ENCODE data around the gene AGBL3.
"Not testable (repeated sequence)": the region's sequence is repeated elsewhere in the genome, so short reads cannot be mapped to it uniquely, and the experiment has no call there.

AGBL3 gene

GRCh38 chr7:134995239-134996096 is 9.2 kb downstream of the AGBL3 start:
- Histone ChIP-seq H3K36me3 (ENCODE audit: control insufficient read depth, insufficient read depth, low read length) (peaks cover 9% of the 10 kb centered on the region), H3K27me3 (ENCODE audit: control insufficient read depth, insufficient read depth, low read length, poor library complexity, severe bottlenecking) (no peaks in the 10 kb centered on the region), H3K27ac (ENCODE audit: insufficient read depth, low read depth, low read length, poor library complexity, severe bottlenecking) (no peak overlapping the region), H3K4me1 (ENCODE audit: control insufficient read depth, insufficient read depth, low read length) (no peaks in the 10 kb centered on the region), H3K9me3 (ENCODE audit: control insufficient read depth, low read length) (no peaks in the 10 kb centered on the region), H3K4me3 (ENCODE audit: insufficient read depth, low read depth, low read length) (no peak overlapping the region)
- 72 to 91% methylated on average over 5 to 6 of the region's 6 CpGs for WGBS, 2 experiments

GRCh38 chr7:134996097-134996550 is 9.8 kb downstream of the AGBL3 start:
- Histone ChIP-seq H3K27me3 (ENCODE audit: control insufficient read depth, insufficient read depth, low read length, poor library complexity, severe bottlenecking) (no peaks in the 10 kb centered on the region), H3K27ac (ENCODE audit: insufficient read depth, low read depth, low read length, poor library complexity, severe bottlenecking) (no peak overlapping the region), H3K4me3 (ENCODE audit: insufficient read depth, low read depth, low read length) (no peak overlapping the region), H3K4me1 (ENCODE audit: control insufficient read depth, insufficient read depth, low read length) (no peaks in the 10 kb centered on the region), H3K36me3 (ENCODE audit: control insufficient read depth, insufficient read depth, low read length) (peaks cover 9% of the 10 kb centered on the region), H3K9me3 (ENCODE audit: control insufficient read depth, low read length) (no peaks in the 10 kb centered on the region)
- 90 to 94% methylated on average over 2 of the region's 2 CpGs for WGBS, 2 experiments

- no peaks in the 10 kb centered on the region for H3K9me3 ChIP-seq (ENCODE audit: control insufficient read depth, low read length)
- WGBS, 2 experiments = 94 to 96% methylated on average over 3 of the region's 3 CpGs
- H3K4me1 ChIP-seq (ENCODE audit: control insufficient read depth, insufficient read depth, low read length) = no peaks in the 10 kb centered on the region
- no peaks in the 10 kb centered on the region for H3K27me3 ChIP-seq (ENCODE audit: control insufficient read depth, insufficient read depth, low read length, poor library complexity, severe bottlenecking)
- H3K4me3 ChIP-seq (ENCODE audit: insufficient read depth, low read depth, low read length) = no peak overlapping the region
- H3K27ac ChIP-seq (ENCODE audit: insufficient read depth, low read depth, low read length, poor library complexity, severe bottlenecking) = no peak overlapping the region
- peaks cover 9% of the 10 kb centered on the region for H3K36me3 ChIP-seq (ENCODE audit: control insufficient read depth, insufficient read depth, low read length)
Observed at GRCh38 chr7:134997214-134997885, 11.0 kb downstream of the AGBL3 start.

GRCh38 chr7:134999136-134999535 is 12.8 kb downstream of the AGBL3 start:
- no peaks in the 10 kb centered on the region for H3K27me3 ChIP-seq (ENCODE audit: control insufficient read depth, insufficient read depth, low read length, poor library complexity, severe bottlenecking)
- H3K9me3 ChIP-seq (ENCODE audit: control insufficient read depth, low read length) = no peaks in the 10 kb centered on the region
- peaks cover 5% of the 10 kb centered on the region for H3K36me3 ChIP-seq (ENCODE audit: control insufficient read depth, insufficient read depth, low read length)
- H3K4me3 ChIP-seq (ENCODE audit: insufficient read depth, low read depth, low read length) = no peak overlapping the region
- no peak overlapping the region for H3K27ac ChIP-seq (ENCODE audit: insufficient read depth, low read depth, low read length, poor library complexity, severe bottlenecking)
- H3K4me1 ChIP-seq (ENCODE audit: control insufficient read depth, insufficient read depth, low read length) = no peaks in the 10 kb centered on the region
- WGBS, 2 experiments = 89 to 92% methylated on average over 3 of the region's 3 CpGs

GRCh38 chr7:135001390-135002165 is 15.3 kb downstream of the AGBL3 start:
- no peaks in the 10 kb centered on the region for H3K36me3 ChIP-seq (ENCODE audit: control insufficient read depth, insufficient read depth, low read length)
- no peaks in the 10 kb centered on the region for H3K9me3 ChIP-seq (ENCODE audit: control insufficient read depth, low read length)
- no peak overlapping the region for H3K4me3 ChIP-seq (ENCODE audit: insufficient read depth, low read depth, low read length)
- H3K27me3 ChIP-seq (ENCODE audit: control insufficient read depth, insufficient read depth, low read length, poor library complexity, severe bottlenecking) = no peaks in the 10 kb centered on the region
- H3K4me1 ChIP-seq (ENCODE audit: control insufficient read depth, insufficient read depth, low read length) = no peaks in the 10 kb centered on the region
- WGBS, 2 experiments = 80 to 87% methylated on average over 1 of the region's 1 CpG
- no peak overlapping the region for H3K27ac ChIP-seq (ENCODE audit: insufficient read depth, low read depth, low read length, poor library complexity, severe bottlenecking)

GRCh38 chr7:135012229-135012628 is 25.9 kb downstream of the AGBL3 start:
- H3K36me3 ChIP-seq (ENCODE audit: control insufficient read depth, insufficient read depth, low read length) = no peaks in the 10 kb centered on the region
- no peaks in the 10 kb centered on the region for H3K27me3 ChIP-seq (ENCODE audit: control insufficient read depth, insufficient read depth, low read length, poor library complexity, severe bottlenecking)
- no peaks in the 10 kb centered on the region for H3K9me3 ChIP-seq (ENCODE audit: control insufficient read depth, low read length)
- H3K27ac ChIP-seq (ENCODE audit: insufficient read depth, low read depth, low read length, poor library complexity, severe bottlenecking) = no peak overlapping the region
- no peaks in the 10 kb centered on the region for H3K4me1 ChIP-seq (ENCODE audit: control insufficient read depth, insufficient read depth, low read length)
- no peak overlapping the region for H3K4me3 ChIP-seq (ENCODE audit: insufficient read depth, low read depth, low read length)

GRCh38 chr7:135023622-135024021 is 37.3 kb downstream of the AGBL3 start:
- Histone ChIP-seq H3K9me3 (ENCODE audit: control insufficient read depth, low read length) (no peaks in the 10 kb centered on the region), H3K27me3 (ENCODE audit: control insufficient read depth, insufficient read depth, low read length, poor library complexity, severe bottlenecking) (no peaks in the 10 kb centered on the region), H3K27ac (ENCODE audit: insufficient read depth, low read depth, low read length, poor library complexity, severe bottlenecking) (no peak overlapping the region), H3K36me3 (ENCODE audit: control insufficient read depth, insufficient read depth, low read length) (no peaks in the 10 kb centered on the region), H3K4me3 (ENCODE audit: insufficient read depth, low read depth, low read length) (no peak overlapping the region), H3K4me1 (ENCODE audit: control insufficient read depth, insufficient read depth, low read length) (no peaks in the 10 kb centered on the region)
- 90 to 93% methylated on average over 2 of the region's 2 CpGs for WGBS, 2 experiments

GRCh38 chr7:135035252-135035651 is 48.9 kb downstream of the AGBL3 start:
- 91 to 96% methylated on average over 1 to 2 of the region's 2 CpGs for WGBS, 2 experiments
- Histone ChIP-seq H3K27ac (ENCODE audit: insufficient read depth, low read depth, low read length, poor library complexity, severe bottlenecking) (no peak overlapping the region), H3K27me3 (ENCODE audit: control insufficient read depth, insufficient read depth, low read length, poor library complexity, severe bottlenecking) (no peaks in the 10 kb centered on the region), H3K9me3 (ENCODE audit: control insufficient read depth, low read length) (no peaks in the 10 kb centered on the region), H3K4me1 (ENCODE audit: control insufficient read depth, insufficient read depth, low read length) (no peaks in the 10 kb centered on the region), H3K4me3 (ENCODE audit: insufficient read depth, low read depth, low read length) (no peak overlapping the region), H3K36me3 (ENCODE audit: control insufficient read depth, insufficient read depth, low read length) (no peaks in the 10 kb centered on the region)

- not testable (repeated sequence) for H3K27me3 ChIP-seq (ENCODE audit: control insufficient read depth, insufficient read depth, low read length, poor library complexity, severe bottlenecking); H3K27ac ChIP-seq (ENCODE audit: insufficient read depth, low read depth, low read length, poor library complexity, severe bottlenecking); H3K4me1 ChIP-seq (ENCODE audit: control insufficient read depth, insufficient read depth, low read length); H3K36me3 ChIP-seq (ENCODE audit: control insufficient read depth, insufficient read depth, low read length); H3K4me3 ChIP-seq (ENCODE audit: insufficient read depth, low read depth, low read length); H3K9me3 ChIP-seq (ENCODE audit: control insufficient read depth, low read length)
- WGBS, 2 experiments = 94 to 96% methylated on average over 12 of the region's 12 CpGs
Observed at GRCh38 chr7:135067017-135067416, 80.7 kb downstream of the AGBL3 start.

GRCh38 chr7:135074096-135074495 is 87.8 kb downstream of the AGBL3 start:
- Histone ChIP-seq H3K27me3 (ENCODE audit: control insufficient read depth, insufficient read depth, low read length, poor library complexity, severe bottlenecking) (no peaks in the 10 kb centered on the region), H3K27ac (ENCODE audit: insufficient read depth, low read depth, low read length, poor library complexity, severe bottlenecking) (no peak overlapping the region), H3K4me3 (ENCODE audit: insufficient read depth, low read depth, low read length) (no peak overlapping the region), H3K4me1 (ENCODE audit: control insufficient read depth, insufficient read depth, low read length) (no peaks in the 10 kb centered on the region), H3K9me3 (ENCODE audit: control insufficient read depth, low read length) (no peaks in the 10 kb centered on the region), H3K36me3 (ENCODE audit: control insufficient read depth, insufficient read depth, low read length) (no peaks in the 10 kb centered on the region)
- WGBS, 2 experiments = 100% methylated on average over 1 of the region's 1 CpG; no CpG with 5 or more reads in 1 of the 2 experiments

Measured in ectodermal cell (in vitro differentiated cells).